Activated gamma-delta T cell treated with anti-CD3 and anti-CD28 coated beads, Interleukin-2, amount 50 U/mL, for 16 hours (primary cell): Measurements from ENCODE around the gene CMIP.
"Not testable (repeated sequence)": the region's sequence is repeated elsewhere in the genome, so short reads cannot be mapped to it uniquely, and the experiment has no call there.

Experiments used
- DNase-seq: peaks from one replicate; pipeline ENCODE4 v3.0.0-alpha.2; 2020; ENCODE audit warnings: low read depth

The CMIP gene

GRCh38 chr16:81719993-81720392, 275.4 kb downstream of the CMIP start:
- no peak for DNase-seq

DNA sequence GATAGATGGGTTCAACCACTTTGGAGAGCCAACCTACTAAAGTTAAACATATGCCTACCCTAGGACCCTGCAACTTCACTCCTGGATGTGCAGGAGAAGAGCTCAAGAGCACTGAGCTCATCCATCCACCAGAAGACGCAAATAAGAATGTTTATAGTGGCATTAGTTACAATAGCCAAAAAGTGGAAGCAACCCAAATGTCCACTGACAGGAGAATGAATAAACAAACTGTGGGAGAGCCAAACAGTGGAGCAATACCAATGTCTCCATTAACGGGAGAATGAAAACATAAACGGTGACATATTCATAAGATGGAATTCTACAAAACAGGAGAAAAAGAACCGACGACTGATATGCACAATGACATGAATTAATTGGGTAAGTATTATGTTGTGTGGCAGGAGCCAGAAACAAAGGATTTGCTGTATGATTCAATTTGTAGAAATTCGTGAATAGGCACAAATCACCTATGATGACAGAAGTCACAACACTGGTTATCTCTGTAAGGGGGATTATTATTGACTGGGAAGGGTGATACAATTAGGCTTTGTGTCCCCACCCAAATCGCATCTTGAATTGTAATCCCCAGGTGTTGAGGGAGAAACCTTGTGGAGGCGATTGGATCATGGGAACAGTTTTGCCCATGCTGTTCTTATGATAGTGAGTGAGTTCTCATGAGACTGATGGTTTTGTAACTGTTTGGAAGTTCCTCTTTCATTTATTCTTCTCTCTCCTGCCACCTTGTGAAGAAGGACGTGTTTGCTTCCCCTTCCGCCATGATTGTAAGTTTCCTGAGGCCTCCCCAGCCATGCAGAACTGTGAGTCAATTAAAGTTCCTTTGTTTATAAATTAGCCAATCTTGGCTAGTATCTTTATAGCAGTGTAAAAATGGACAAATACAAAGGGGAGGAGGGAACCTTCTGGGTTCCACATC, 276.6 kb downstream of the CMIP start:
- no peak for DNase-seq

DNA sequence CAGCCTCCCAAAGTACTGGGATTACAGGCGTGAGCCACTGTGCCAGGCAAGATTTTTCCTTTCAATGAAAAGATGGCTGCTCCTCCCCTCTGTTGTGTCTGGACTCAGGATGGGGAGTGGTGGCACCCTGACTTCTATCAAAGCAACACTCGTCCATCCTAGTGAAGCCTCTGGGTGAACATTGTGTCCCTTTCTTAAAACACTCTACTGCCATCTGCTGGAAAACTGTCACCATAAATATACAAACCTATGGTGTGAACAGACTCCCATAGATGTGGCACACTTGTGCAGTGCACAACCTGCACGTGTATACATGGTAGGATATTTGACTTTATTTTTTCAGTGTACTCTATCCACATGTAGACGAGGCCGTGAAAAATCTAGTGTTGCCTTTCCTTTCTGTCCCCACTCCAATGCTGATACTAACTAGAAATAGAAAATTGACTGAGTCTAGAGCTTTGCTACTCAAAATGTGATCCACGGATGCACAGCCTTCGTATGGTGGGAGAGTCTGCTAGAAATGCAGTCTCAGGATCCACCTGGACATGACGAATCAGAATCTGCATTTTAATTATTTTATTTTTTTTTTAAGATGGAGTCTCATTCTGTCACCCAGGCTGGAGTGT, 278.6 kb downstream of the CMIP start:
- DNase-seq = peak; percentile 24

- DNase-seq = no peak
These were observed 283.8 kb downstream of the CMIP start for GRCh38 chr16:81728435-81728834.

DNA sequence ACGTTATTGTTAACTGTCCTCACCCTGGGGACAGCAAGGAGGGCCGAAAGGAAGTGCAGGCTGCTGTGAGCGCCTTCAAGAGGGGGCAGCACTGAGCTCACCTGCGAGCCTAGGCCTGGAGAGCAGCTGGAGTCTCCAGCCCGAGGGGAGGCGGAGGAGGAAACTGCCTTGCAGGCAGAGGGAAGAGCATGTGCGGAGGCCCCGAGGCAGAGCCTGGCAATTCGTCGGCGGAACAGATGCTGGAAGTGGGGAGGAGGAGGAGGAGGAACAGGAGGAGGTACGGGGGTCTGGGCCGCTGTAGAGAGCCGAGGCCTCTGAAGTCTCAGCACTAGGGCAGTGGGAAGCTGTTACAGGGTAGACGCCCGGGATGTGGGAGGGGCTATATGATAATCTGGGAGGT, 284.8 kb downstream of the CMIP start:
- no peak for DNase-seq

DNA sequence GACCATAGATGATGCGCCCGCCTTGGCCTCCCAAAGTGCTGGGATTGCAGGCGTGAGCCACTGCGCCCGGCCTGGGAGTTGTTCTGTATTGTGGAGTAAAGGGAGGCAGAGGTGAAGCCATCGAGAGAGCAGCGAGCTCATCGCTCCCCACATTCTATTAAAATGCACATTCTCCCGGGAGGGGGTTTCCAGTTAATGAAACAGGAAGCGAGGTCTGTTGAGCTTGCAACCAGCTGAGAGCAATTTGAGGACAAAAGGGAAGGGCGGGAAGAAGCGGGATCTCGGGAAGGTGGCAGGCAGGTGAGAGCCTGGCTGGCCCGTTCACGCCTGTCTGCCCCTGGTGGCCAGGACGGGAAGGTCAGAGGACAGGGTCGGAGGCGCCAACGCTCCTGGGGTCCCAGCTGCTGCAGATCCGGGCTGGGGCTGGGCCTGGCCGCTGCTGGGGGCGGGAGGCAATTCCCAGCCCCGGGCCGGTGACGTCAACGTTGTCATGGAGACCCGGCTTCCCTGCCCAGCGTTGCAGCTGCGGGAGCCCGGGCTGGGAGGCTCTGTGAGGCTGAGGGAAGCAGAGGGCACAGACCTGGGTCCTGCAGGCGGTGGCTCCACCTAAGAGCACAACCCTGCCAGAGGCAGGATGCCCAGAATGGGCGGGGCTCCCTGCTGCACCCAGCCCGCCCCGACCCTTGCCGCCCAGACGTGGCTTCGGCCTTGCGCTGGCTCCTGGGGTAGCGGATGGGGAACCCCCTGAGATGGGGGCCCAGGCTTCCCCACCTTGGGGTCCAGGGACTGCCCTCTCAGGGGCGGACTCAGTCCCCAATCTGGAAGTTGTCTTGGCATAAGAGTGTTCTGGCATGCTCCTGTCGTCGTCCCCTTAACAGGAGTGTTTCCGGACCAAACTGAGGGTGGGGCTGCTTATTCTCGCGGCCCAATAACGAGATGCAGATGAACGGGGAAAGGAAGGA, 285.8 kb downstream of the CMIP start:
- peak; percentile 28 for DNase-seq

- no peak for DNase-seq
These were observed 287.0 kb downstream of the CMIP start for GRCh38 chr16:81731649-81732048.

GRCh38 chr16:81732699-81733098, 288.1 kb downstream of the CMIP start:
- no peak for DNase-seq

GRCh38 chr16:81733295-81733694, 288.7 kb downstream of the CMIP start:
- no peak for DNase-seq

DNA sequence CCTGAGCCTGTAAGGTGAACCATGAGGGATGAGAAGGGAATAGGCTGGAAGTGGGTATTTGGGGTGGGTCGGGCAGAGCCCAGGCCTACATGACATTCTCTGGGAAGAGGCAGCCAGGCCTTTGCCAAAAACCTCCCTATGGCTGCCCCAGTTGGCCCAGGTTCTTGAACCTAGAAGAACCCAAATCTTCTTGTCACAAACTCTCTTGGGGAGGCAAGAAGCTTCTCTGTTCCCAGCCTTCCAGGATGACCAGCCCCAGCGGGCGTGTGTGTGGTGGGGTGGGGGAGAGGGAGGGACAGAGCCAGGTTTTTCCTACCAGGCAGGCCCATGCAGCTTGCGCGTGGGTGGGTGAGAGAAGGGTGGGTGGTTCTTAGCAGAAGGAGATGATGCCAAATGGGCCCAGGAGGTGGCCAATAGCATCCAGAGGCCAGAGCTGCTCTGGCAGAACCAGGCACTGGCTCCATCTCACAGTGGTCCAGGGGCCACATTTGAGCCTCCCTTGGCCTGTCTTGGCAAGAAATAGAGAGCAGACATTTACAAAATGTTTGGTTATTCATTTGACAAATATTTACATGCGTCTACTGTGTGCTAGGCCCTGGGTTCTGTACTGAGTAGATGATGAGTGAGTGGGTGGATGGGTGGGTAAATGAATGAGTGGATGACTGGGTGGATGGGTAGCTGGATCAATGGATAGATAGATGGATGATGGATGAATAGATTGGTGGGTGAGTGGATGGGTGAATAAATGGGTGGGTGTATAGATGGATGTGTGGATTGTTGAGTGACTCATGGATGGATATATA, 290.2 kb downstream of the CMIP start:
- no peak for DNase-seq

- peak; percentile 74 for DNase-seq
These were observed 293.4 kb downstream of the CMIP start for GRCh38 chr16:81737885-81738536.

DNA sequence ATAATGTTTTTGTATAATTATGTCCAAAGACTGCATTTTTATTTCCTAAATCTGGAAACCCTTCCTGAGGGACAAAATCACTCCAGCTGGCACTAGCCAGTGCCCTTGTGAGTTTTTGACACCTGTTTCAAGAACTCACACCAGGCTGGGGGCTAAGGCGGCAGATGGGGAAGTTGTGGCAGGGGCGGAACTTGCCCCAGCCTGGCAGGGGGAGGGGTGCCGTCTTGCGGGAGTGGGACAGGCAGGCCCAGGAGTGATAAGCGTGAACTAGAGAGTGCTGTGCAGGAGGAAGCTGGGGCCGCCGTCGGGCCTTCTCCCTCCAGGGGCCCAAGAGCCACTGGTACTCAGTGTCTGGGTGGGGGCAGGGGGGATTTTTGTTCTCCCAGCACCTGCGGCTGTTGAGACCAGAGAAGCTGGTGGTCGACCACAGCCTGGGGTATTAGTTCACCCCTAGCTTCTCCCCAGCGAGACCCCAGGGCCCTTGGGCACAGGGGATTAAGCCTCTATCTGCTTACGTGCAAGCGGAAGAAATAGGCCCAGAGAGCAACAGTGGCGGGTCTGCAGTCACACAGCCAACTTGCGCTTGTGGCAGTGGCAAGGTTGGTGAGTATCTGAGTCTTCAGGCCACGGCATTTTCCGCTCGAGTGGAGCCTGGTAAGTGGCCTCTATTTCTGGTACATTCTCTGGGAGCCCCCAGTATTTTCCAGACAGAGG, 294.3 kb downstream of the CMIP start:
- DNase-seq = no peak

GRCh38 chr16:81739503-81739902, 294.9 kb downstream of the CMIP start:
- DNase-seq = no peak

DNA sequence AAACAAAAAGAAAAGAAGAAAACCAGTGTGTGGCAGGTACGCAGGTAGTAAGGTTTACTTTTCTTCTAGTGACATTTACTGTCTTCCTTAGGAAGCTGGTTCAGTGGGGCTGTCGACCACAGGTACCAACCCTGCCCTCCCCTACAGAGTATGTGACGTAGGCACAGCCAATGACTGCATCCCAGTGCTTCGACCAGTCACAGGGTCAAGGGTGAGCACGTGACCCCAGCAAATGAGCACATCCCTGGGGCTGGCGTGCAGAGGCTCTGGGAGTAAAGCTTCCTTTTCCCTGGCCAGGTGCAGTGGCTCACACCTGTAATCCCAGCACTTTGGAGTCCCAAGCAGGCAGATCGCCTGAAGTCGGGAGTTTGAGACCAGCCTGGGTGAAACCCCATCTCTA, 295.6 kb downstream of the CMIP start:
- no peak for DNase-seq

DNA sequence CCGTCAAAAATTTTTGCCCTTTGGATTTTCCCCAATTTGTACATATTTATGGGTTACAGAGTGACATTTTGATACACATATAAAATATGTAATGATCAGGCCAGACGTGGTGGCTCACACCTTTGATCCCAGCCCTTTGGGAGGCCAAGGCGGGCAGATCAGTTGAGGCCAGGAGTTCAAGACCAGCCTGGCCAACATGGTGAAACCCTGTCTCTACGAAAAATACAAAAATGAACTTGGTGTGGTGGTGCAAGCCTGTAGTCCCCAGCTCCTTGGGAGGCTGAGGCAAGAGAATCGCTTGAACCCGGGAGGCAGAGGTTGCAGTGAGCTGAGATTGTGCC, 296.8 kb downstream of the CMIP start:
- not testable (repeated sequence) for DNase-seq

GRCh38 chr16:81744385-81744784, 299.8 kb downstream of the CMIP start:
- no peak for DNase-seq

DNA sequence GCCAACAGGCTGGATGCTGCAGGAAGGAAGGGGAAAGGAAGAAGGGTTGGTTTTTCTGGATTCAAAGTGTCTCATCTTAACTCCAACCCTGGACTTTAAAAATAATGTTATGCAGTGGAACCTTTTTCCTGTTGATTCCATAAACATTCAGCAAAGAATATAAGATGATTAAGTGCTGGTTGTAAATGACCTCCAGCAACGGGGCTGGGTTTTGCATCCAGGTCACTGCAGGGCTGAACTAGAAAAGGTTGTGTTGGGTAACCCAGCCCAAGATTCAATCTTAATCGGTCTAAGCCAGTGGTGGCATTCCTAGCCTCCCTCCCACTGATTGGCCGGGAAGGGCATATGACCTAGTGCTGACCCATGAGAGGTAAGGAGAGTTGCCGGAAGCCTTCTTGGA, 300.3 kb downstream of the CMIP start:
- DNase-seq = no peak

DNA sequence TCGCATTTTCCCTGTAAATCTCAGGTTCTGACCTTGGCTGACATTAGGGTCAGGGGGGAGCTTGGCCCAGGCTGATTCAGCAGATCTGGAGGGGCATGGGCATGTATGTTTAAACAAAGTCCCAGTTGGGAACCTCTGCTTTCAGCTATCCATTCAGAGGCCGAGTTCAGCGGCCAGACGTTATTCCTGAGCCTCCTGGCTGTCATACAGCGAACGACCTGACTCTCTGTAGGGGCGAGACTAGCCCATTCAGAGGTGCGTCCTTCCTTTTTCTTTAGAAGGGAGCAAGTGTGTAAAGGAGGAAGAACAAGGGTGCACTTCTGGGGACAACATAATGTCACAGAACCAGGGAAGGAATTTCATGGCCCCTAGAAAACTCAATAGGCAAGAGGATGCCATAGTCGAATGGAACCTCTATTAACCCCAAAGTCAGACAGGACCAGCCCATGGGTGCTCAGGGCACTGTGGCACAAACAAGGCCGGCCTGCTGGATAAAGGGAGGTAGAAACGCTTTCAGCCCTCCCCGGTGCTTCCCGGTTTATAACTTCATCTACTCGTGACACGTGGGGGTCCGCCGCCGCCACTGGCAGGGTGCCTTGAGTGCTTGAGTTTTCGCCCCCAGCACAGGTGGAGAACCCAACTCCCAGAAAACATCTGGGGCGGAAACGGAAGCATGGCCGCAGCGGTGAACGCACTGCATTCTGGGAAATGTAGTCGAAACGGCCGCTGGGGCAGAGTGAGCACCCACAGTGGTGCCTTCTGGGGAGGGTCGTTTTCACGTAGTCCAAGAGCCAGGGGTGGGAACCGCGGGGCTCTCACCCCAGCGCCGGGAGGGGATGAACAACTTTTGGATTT, 301.3 kb downstream of the CMIP start:
- peak; percentile 61 for DNase-seq

DNA sequence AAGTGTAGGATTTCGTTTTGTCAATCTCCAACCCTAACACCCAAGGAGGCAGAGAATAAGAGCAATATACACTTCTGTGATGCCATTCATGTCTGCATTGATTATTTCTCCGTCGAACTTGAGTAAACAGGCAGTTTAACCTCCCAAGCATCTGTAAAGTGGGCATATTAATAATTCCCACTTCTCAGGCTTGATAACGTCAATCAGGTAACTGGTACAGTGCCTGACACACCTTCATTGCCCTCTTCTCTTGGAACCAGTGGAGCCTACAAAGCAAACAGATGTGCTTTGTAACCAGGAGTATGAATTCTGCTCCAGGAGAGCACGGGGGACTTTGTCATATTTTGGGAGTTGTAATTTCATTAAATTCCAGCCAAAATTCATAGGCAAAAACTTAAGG, 302.0 kb downstream of the CMIP start:
- DNase-seq = no peak
